Neural progenitor cell (in vitro differentiated cells): ENCODE data around the gene EYS.

Experiments
- EZH2 ChIP-seq: fragments of 200-600 bp; sonication (generic); IDR thresholded peaks from 2 replicates; pipeline ENCODE4 v1.6.1; 2017; ENCODE audit warnings: antibody characterized with exemption, mild to moderate bottlenecking, moderate library complexity
- TF ChIP-seq, protein P1 (sequence below): fragments of 200-600 bp; sonication (generic); IDR thresholded peaks from 2 replicates; pipeline ENCODE4 v1.5.1; 2017; ENCODE audit warnings: antibody characterized with exemption, mild to moderate bottlenecking

DNA sequence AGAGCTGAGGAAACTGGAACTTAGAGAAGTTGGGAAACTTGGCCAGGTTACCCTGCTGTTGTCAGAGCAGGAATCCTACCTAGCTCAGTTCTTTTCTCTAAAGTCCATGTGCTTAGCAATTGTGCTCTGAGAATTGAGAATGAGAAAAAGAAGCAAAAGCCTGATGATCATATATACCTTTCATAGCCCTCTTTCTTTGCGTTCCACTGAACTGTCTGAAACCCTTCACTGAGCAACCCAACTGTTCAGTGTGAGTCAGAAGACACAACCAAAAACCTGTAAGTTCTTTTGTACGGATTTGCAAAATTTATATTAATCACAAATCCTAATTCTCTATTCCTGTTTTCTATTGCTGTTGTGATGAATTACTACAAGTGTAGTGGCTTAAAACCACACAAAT lies 1990.9 kb downstream of the EYS start:
- TF ChIP-seq, protein P1, sequence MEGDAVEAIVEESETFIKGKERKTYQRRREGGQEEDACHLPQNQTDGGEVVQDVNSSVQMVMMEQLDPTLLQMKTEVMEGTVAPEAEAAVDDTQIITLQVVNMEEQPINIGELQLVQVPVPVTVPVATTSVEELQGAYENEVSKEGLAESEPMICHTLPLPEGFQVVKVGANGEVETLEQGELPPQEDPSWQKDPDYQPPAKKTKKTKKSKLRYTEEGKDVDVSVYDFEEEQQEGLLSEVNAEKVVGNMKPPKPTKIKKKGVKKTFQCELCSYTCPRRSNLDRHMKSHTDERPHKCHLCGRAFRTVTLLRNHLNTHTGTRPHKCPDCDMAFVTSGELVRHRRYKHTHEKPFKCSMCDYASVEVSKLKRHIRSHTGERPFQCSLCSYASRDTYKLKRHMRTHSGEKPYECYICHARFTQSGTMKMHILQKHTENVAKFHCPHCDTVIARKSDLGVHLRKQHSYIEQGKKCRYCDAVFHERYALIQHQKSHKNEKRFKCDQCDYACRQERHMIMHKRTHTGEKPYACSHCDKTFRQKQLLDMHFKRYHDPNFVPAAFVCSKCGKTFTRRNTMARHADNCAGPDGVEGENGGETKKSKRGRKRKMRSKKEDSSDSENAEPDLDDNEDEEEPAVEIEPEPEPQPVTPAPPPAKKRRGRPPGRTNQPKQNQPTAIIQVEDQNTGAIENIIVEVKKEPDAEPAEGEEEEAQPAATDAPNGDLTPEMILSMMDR = no peak
- TF ChIP-seq EZH2 = no peak
